ENCODE data around the gene KLHL26.
A peak's percentile ranks its signal among the peaks of the same experiment; 100 is the strongest.

The KLHL26 gene

GRCh38 chr19:18601875-18602274, 35.0 kb upstream of the KLHL26 start:
- no peak for DNase-seq

DNA sequence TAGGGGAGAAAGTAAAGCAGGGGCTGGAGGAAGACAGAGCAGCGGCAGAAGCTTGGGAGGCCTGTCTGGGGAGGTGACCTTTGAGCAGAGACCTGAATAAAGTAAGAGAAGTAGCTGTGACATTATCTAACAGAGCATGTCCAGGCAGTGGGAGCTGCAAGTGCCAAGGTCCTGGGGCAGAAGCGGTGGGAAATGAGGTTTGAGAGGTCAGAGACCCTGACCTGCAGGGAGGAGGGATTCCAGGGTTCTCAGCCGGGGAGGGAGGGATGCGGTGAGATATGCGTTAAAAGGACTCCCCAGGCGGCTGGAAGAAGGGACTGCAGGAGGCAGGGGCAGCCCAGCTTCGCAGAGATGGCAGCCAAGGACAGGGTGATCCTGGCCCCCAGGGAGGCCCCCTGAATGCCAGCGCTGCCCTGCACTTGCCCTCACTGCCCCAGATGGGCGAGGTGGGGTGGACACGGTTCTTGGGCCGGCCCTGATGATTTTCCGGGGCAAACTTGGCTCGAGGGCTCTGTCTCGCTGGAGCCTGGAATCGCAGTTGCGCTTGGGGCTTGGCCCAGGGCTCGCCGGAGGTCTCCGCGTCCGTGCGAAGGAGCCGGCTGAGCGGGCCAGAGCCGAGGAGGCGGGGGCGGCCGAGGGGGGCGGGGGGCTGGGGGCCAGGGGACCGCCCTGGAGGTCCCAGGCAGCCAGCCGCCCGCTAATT, 33.4 kb upstream of the KLHL26 start:
- DNase-seq: no peak

- DNase-seq: no peak
These were observed 32.6 kb upstream of the KLHL26 start for GRCh38 chr19:18603958-18604819.

DNA sequence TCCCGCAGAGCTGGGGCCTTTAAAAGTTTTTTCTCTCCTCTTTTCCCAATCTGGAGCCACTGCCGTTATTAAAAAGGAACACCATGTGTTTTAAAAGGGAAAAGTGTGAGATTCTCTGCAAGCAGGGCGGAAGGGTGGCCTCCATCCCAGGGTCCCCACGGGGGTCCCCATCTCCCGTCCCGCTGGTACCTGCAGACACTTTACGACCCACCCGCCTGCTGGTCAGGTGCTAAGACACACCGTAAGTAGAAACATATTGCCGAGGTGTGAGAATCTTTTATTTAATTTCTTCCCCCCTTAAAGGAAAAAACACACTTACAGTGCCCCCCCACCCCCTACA, 32.0 kb upstream of the KLHL26 start:
- no peak for DNase-seq

DNA sequence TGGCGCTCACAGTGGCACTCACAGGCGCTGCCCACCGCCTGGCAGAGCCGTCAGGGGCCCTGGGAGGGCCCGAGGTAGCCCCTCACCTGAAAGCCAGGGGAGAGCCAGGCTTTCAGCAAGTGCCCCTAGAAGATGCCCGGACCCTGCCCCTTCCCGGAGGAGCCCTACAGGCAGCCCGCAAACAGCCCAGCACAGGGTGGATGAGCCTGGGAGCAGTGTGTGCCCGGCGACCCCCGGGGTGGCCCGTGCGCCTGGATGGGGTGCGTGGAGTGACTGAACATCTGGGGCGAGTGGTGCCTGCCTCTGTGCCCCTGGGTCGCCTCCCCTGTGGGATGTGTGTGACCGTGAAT, 31.7 kb upstream of the KLHL26 start:
- no peak for DNase-seq

DNA sequence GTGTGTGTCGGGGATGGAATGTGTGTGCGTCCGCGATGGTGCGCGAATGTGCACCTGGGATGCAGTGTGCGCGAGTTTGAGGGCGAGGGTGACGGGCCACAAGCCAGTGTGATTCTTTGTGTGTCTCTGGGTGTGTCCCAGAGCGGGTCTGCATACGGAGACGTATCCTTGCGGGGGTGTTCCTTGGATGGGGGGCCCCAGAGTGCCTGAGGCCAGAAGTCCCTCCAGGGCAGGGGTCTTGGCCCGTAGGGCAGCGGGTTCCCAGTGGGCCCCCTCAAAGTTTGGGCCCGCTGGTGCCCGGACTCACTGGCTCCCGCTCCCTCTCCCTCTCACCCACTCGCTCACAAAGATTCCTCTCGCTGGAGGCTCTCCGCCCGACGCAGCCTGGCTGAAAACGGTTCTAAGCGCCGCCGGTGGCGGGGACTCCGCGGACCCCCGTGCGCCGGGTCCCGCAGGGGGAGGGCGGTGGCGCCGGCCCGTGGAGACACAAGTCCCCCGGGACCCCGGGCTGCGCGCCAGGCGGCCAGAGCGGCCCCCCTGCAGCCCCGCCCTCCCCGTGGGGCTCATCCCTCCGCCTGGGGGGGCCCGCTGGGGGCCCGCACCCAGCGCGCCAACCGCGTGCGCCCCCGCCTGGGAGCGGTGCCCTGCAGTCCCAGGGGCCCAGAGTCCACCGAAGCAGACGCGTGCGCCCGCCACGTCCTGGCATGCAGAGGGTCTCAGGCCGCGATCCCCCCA, 31.1 kb upstream of the KLHL26 start:
- no peak for DNase-seq

GRCh38 chr19:18606281-18607225, 30.3 kb upstream of the KLHL26 start, which contains the start of gene CRLF1:
Gene CRLF1, minus strand, starts transcription at chr19:18606799. Its CDS starts 143 bp downstream, at chr19:18606656.
- DNase-seq: no peak

DNA sequence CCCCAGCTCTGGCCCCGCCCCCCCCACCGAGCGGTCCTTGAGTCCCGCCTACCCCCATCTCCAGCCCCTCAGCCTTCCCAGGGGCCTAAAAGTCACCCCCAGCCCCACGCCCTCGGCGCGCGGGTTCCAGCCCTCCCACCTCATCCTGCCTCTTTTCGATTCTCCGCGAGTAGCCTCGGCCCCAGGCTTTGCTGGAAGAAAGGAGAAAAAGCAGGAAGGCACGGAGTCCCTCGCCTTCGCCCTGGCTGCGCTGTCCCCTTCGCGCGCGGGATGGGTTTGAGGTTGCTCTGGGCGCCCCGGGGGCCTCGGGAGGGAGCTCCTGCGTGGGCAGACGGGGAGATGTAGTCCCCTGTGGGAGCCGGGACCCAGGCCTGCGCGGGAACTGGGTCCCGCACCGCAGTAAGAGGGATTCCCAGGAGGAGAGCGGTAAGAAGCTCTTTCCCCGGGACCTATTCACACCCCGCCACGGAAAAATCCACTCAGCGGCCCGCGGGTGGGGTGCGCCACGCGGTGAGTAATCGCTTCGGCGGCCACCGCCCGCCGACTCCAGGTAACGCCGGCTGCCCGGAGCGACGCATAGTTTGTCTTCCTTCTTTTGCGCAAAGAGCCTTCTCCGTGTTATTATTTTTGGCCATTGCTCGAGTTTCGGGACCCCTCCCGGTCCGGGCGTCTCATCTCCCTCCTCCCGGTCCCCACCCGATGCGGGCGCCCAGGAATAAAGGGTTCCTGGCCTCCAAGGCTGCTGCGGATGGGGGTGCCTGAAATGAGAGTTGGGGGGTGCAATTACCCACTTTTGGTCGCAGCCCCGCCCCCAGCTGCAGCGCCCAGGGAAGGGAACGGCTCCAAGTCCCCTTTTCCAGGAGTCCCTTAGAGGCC, 29.4 kb upstream of the KLHL26 start:
- DNase-seq: no peak

DNA sequence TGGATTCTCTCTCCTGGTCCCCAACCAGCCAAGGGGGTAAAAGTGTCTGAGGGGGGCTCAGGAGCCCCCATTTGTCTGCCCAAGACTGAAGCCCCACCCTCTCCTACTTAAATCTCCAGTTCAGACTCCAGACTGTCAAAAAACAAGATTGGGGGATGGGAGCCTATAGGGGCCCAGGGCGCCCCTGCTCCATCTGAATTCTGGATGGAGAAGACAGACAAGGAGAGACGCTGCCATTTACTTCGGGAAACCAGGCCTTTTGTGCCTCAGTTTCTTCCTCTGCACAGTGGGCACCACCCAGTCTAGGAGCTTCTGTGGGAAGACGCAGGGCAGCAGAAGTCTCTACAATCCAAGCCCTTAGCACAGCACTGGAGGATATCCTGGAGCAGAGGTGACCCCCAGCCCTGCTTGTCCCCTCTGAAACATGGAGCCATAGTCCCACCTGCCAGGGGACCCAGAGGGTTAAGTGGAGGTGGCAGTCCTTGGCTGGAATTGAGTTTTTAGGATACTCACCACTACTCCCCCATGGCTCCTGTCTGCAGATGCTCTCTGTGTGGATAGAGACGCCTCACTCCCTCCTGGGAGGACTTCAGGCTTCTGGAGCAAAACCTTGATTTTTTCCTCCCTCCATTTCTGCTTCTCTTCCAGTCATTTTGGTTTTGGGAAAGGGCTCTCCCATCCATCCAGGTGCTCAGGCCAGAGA, 28.6 kb upstream of the KLHL26 start:
- no peak for DNase-seq

DNA sequence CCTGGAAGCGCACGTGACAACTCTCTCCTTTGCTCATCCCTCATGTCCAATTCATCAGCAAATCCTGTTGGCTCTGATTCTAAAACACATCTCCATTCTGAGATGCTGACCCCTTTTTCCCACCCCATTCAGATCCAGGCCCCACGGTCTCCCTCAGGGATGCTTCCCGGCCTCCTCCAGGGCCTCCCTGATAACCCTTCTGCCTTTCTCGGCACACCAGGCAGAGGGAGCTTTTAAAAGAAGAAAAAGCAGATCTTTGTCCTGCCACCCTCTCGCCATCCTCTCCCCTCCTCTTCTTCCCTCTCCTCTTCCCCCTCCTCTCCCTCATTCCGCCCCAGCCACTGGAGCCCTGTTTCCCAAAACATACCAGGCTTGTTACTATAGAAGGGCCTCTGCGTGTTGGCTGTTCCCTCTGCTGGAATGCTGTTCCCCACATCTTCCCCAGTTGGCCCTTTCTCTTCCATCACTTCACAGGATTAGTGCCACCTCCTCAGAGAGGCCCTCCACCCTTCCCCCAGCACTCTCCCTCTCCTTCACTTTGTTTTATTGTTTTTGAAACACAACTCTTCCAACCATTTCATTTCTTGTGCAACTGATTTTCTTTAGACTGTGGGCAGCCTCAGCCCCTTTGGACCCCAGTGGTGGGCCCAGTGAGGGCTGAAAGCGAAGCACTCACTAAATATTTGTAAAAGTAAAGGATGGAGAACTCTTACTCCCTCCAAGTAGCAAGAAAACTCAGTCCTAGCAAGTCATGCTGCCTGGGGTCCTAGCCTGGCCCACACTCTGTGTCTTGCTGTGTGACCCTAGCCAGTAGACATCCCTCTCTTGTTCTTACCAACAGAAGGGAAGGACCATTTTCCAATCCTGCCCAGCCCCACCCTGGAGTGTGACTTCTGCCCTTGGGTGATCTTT, 27.8 kb upstream of the KLHL26 start:
- no peak for DNase-seq

- DNase-seq: no peak
These were observed 27.1 kb upstream of the KLHL26 start for GRCh38 chr19:18609717-18610051.

DNA sequence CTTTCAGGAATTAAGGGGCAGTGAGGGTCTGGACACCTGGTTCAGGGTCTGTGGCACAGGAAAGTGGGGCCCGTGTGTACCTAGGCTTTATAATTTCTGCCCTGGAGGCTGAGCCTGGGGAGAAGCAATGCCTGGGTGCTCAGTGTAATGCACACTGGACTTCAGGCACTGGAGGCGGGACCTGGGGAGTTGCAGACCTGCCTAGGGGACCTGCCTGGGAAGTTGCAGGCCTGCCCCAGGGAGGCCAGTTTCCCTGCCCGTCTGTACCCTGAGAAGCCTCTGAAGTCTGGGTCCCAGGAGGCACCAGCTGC, 26.6 kb upstream of the KLHL26 start:
- DNase-seq: no peak

DNA sequence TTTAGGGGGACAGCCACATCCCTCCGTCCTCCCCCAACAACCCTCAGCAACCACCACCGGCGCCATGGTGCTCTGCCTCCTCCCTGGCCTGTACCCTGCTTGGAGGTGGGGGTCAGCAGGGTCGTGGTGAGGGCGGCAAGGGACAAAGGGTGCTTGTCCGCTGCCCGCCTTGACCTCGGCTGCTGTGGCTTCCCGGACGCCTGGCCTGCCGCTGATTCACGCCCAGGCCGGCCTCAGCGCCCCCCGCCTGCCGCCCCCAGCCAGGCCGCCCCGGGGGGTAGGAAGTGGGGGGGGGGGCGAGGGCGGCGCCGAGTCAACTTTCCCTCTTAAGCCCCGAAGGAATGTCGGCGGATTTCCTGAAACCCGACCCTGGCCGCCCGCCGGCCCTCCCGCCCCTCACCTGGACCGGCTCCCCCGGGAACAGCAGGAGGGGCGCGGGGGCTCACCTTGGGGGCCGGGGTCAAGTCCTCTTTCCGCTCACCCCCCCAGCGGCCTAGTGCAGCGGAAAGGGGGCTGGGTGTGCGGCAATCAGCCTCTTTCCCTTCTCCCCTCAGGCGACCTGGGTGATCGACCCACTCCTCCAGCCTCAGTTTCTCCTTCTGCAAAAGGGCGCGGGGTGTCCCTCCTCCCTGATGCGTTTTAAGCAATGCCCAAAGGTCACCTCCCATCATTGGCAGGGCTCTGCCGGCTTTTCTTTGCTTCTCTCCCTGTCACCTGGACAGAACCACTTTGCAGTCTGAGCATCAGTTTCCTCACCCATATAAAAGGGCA, 26.1 kb upstream of the KLHL26 start:
- DNase-seq: no peak

- no peak for DNase-seq
These were observed 25.3 kb upstream of the KLHL26 start for GRCh38 chr19:18611327-18612050.

GRCh38 chr19:18612051-18612771, 24.6 kb upstream of the KLHL26 start:
- DNase-seq: no peak

DNA sequence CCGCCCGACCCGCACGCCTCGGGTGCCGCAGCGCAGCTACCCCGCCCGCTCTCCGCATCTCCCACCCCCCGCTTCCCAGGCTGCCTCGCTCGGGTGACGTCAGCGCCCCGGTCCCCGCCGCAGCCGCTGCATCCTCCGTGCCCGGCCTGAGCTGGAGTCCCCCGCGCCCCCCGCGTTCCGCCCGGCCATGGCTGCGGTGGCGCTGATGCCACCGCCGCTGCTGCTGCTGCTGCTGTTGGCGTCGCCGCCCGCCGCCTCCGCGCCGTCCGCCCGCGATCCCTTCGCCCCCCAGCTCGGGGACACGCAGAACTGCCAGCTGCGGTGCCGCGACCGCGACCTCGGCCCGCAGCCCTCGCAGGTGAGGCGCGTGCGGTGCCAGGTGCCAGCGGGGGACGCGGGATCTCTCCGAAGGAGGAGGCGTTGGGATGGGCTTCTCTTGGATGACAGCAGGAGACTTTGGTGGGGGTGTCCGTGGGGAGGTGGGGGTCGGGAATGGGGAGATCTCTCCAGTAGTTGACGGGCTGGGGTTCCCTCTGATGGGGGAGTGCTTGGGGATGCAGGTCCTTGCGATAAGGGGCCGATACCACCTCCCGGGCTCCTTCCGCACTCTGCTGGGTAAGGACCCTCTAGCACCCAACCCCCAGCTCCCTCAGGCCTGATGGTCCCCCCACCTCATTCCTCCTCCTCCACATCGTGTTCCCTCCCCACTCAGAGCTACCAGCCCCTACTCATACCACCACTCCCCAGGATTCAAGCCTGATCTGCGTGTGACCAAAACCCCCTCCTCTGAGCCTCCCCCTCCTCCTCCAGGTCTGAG, 23.8 kb upstream of the KLHL26 start, which contains the start of gene TMEM59L:
TSS of gene TMEM59L (plus strand) at position 99 of the 817 bp plus-strand sequence. CDS start at position 188, 89 bp downstream.
- peak; percentile 46 for DNase-seq

Data from CD4-positive, alpha-beta T cell treated with Interleukin-15 for 1 hour (primary cell).